BLaER1 (cell line): ENCODE measurements around the gene PLCB4.

Experiments
- H3K27ac ChIP-seq: shearing (Covaris generic); formaldehyde crosslinking; 2 replicates; pipeline ENCODE4 v1.8.1; 2022
- H3K27me3 ChIP-seq: shearing (Covaris generic); formaldehyde crosslinking; 2 replicates; pipeline ENCODE4 v1.8.1; 2022
- H3K36me3 ChIP-seq: shearing (Covaris generic); formaldehyde crosslinking; 2 replicates; pipeline ENCODE4 v1.8.1; 2022
- H3K4me1 ChIP-seq: shearing (Covaris generic); formaldehyde crosslinking; 2 replicates; pipeline ENCODE4 v1.8.1; 2022
- H3K4me2 ChIP-seq: shearing (Covaris generic); formaldehyde crosslinking; 2 replicates; pipeline ENCODE4 v1.8.1; 2022
- H3K4me3 ChIP-seq: shearing (Covaris generic); formaldehyde crosslinking; 2 replicates; pipeline ENCODE4 v1.8.1; 2022
- H3K9ac ChIP-seq: shearing (Covaris generic); formaldehyde crosslinking; 2 replicates; pipeline ENCODE4 v1.8.1; 2022
- H3K9me3 ChIP-seq: shearing (Covaris generic); formaldehyde crosslinking; 2 replicates; pipeline ENCODE4 v1.8.1; 2022
- H4K20me1 ChIP-seq: shearing (Covaris generic); formaldehyde crosslinking; 2 replicates; pipeline ENCODE4 v1.8.1; 2022
- Cebpa-rat ChIP-seq: shearing (Covaris generic); IDR thresholded peaks from 2 replicates; pipeline ENCODE4 v1.8.1; 2022

PLCB4 gene

GRCh38 chr20:9395971-9396370, 327.1 kb downstream of the PLCB4 start:
- Histone ChIP-seq H3K27ac (no peak overlapping the region), H3K4me1 (peaks cover 16% of the 10 kb centered on the region), H4K20me1 (no peaks in the 10 kb centered on the region), H3K27me3 (no peaks in the 10 kb centered on the region), H3K36me3 (no peaks in the 10 kb centered on the region), H3K4me2 (no peak overlapping the region), H3K9ac (no peak overlapping the region), H3K9me3 (no peaks in the 10 kb centered on the region), H3K4me3 (no peak overlapping the region)
- TF ChIP-seq Cebpa-rat: no peak

GRCh38 chr20:9397928-9398327, 329.0 kb downstream of the PLCB4 start:
- no peaks in the 10 kb centered on the region for H3K9me3 ChIP-seq
- no peaks in the 10 kb centered on the region for H3K36me3 ChIP-seq
- no peak overlapping the region for H3K9ac ChIP-seq
- H4K20me1 ChIP-seq: no peaks in the 10 kb centered on the region
- H3K4me3 ChIP-seq: no peak overlapping the region
- H3K4me2 ChIP-seq: peak overlapping the region; percentile 43
- H3K27ac ChIP-seq: no peak overlapping the region
- H3K4me1 ChIP-seq: peaks cover 15% of the 10 kb centered on the region
- TF ChIP-seq Cebpa-rat: no peak
- H3K27me3 ChIP-seq: no peaks in the 10 kb centered on the region

- H3K27ac ChIP-seq: no peak overlapping the region
- H3K4me3 ChIP-seq: no peak overlapping the region
- H3K9me3 ChIP-seq: no peaks in the 10 kb centered on the region
- H3K4me1 ChIP-seq: peaks cover 11% of the 10 kb centered on the region
- H3K36me3 ChIP-seq: no peaks in the 10 kb centered on the region
- no peaks in the 10 kb centered on the region for H3K27me3 ChIP-seq
- no peak for TF ChIP-seq Cebpa-rat
- no peak overlapping the region for H3K9ac ChIP-seq
- no peak overlapping the region for H3K4me2 ChIP-seq
- H4K20me1 ChIP-seq: no peaks in the 10 kb centered on the region
Measured at GRCh38 chr20:9398882-9399281, 330.0 kb downstream of the PLCB4 start.

GRCh38 chr20:9399322-9399721, 330.4 kb downstream of the PLCB4 start:
- no peaks in the 10 kb centered on the region for H4K20me1 ChIP-seq
- no peak overlapping the region for H3K4me2 ChIP-seq
- no peak for TF ChIP-seq Cebpa-rat

GRCh38 chr20:9400171-9401025, 331.5 kb downstream of the PLCB4 start:
- peaks cover 11% of the 10 kb centered on the region for H3K4me1 ChIP-seq
- no peaks in the 10 kb centered on the region for H3K27me3 ChIP-seq
- no peaks in the 10 kb centered on the region for H4K20me1 ChIP-seq
- H3K9me3 ChIP-seq: no peaks in the 10 kb centered on the region
- no peak overlapping the region for H3K9ac ChIP-seq
- H3K4me3 ChIP-seq: no peak overlapping the region
- no peak overlapping the region for H3K4me2 ChIP-seq
- H3K36me3 ChIP-seq: no peaks in the 10 kb centered on the region
- no peak overlapping the region for H3K27ac ChIP-seq
- no peak for TF ChIP-seq Cebpa-rat

More at GRCh38 chr20:9399322-9399721, 330.4 kb downstream of the PLCB4 start:
- Histone ChIP-seq H3K4me3 (no peak overlapping the region), H3K27ac (no peak overlapping the region), H3K9ac (no peak overlapping the region), H3K36me3 (no peaks in the 10 kb centered on the region), H3K4me1 (peaks cover 11% of the 10 kb centered on the region), H3K27me3 (no peaks in the 10 kb centered on the region), H3K9me3 (no peaks in the 10 kb centered on the region)

- Histone ChIP-seq H3K4me2 (no peak overlapping the region), H3K4me3 (no peak overlapping the region), H3K4me1 (peaks cover 11% of the 10 kb centered on the region), H3K9me3 (no peaks in the 10 kb centered on the region), H3K36me3 (no peaks in the 10 kb centered on the region), H3K9ac (no peak overlapping the region), H3K27ac (no peak overlapping the region), H3K27me3 (no peaks in the 10 kb centered on the region), H4K20me1 (no peaks in the 10 kb centered on the region)
- no peak for TF ChIP-seq Cebpa-rat
Measured at GRCh38 chr20:9401371-9401770, 332.5 kb downstream of the PLCB4 start.

- no peaks in the 10 kb centered on the region for H3K9me3 ChIP-seq
- no peak for TF ChIP-seq Cebpa-rat
- H3K4me2 ChIP-seq: no peak overlapping the region
- no peak overlapping the region for H3K27ac ChIP-seq
- no peaks in the 10 kb centered on the region for H3K27me3 ChIP-seq
- H4K20me1 ChIP-seq: no peaks in the 10 kb centered on the region
- H3K4me3 ChIP-seq: no peak overlapping the region
- H3K9ac ChIP-seq: no peak overlapping the region
- H3K36me3 ChIP-seq: no peaks in the 10 kb centered on the region
- H3K4me1 ChIP-seq: peaks cover 11% of the 10 kb centered on the region
Measured at GRCh38 chr20:9402141-9402540, 333.3 kb downstream of the PLCB4 start.

GRCh38 chr20:9402546-9402945, 333.7 kb downstream of the PLCB4 start:
- no peak overlapping the region for H3K4me3 ChIP-seq
- TF ChIP-seq Cebpa-rat: no peak
- no peak overlapping the region for H3K27ac ChIP-seq
- H3K4me1 ChIP-seq: peaks cover 9% of the 10 kb centered on the region
- no peaks in the 10 kb centered on the region for H3K9me3 ChIP-seq
- no peaks in the 10 kb centered on the region for H3K36me3 ChIP-seq
- no peaks in the 10 kb centered on the region for H4K20me1 ChIP-seq
- H3K9ac ChIP-seq: no peak overlapping the region
- no peaks in the 10 kb centered on the region for H3K27me3 ChIP-seq
- no peak overlapping the region for H3K4me2 ChIP-seq

- no peaks in the 10 kb centered on the region for H4K20me1 ChIP-seq
- no peaks in the 10 kb centered on the region for H3K9me3 ChIP-seq
- no peaks in the 10 kb centered on the region for H3K27me3 ChIP-seq
- no peak overlapping the region for H3K9ac ChIP-seq
- H3K36me3 ChIP-seq: no peaks in the 10 kb centered on the region
- no peaks in the 10 kb centered on the region for H3K4me1 ChIP-seq
- no peak overlapping the region for H3K4me3 ChIP-seq
- no peak overlapping the region for H3K27ac ChIP-seq
- no peak for TF ChIP-seq Cebpa-rat
- H3K4me2 ChIP-seq: no peak overlapping the region
Measured at GRCh38 chr20:9403448-9403847, 334.6 kb downstream of the PLCB4 start.

GRCh38 chr20:9407805-9408421, 339.0 kb downstream of the PLCB4 start:
- no peak for TF ChIP-seq Cebpa-rat
- Histone ChIP-seq H3K4me1 (peaks cover 22% of the 10 kb centered on the region), H3K27me3 (no peaks in the 10 kb centered on the region), H3K36me3 (no peaks in the 10 kb centered on the region), H3K27ac (no peak overlapping the region), H3K9me3 (no peaks in the 10 kb centered on the region), H4K20me1 (no peaks in the 10 kb centered on the region), H3K9ac (no peak overlapping the region), H3K4me2 (no peak overlapping the region), H3K4me3 (no peak overlapping the region)
